Prostate gland (tissue), 2 donors: ENCODE measurements around the gene TBC1D2.

Experiments used
- POLR2A ChIP-seq: fragments of 450-650 bp; IDR thresholded peaks from one replicate; pipeline ENCODE4 v1.6.1; 2016; ENCODE audit warnings: antibody characterized with exemption, mild to moderate bottlenecking
- POLR2AphosphoS5 ChIP-seq: sonication (generic); formaldehyde crosslinking; IDR thresholded peaks from one replicate; pipeline ENCODE4 v1.6.1; 2017; ENCODE audit warnings: antibody characterized with exemption
- TF ChIP-seq, protein P1 (sequence below), 4 experiments: fragments of 200-600 bp in 2 of 4; fragments of 450-650 bp in 2 of 4; sonication (generic) in 2 of 4; IDR thresholded peaks; 1 replicate in 3 of 4; 2 replicates in 1 of 4; pipeline ENCODE4 v1.5.1; 2016 to 2019; ENCODE audit warnings: antibody characterized with exemption in 4 of 4, mild to moderate bottlenecking in 2 of 4, moderate library complexity in 2 of 4

DNA sequence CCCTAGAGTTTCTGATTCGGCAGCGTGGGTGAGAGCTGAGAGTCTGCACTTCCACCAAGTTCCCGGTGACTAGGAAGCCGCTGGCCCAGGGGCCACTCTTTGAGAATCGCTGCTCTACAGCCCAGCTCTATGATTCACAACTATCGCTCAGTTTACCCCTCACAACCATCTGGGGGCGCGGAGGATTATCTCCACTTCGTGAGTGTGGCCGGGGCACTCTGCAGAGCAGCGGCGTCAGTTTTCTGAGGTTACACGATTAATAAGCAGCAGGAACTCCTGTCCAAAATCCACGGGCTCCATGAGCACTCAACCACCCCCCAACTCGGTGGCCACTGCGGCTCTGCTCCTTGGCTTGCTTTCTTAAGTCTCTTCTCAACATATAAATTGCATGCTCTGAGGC is 82.3 kb downstream of the TBC1D2 start:
- TF ChIP-seq, protein P1, sequence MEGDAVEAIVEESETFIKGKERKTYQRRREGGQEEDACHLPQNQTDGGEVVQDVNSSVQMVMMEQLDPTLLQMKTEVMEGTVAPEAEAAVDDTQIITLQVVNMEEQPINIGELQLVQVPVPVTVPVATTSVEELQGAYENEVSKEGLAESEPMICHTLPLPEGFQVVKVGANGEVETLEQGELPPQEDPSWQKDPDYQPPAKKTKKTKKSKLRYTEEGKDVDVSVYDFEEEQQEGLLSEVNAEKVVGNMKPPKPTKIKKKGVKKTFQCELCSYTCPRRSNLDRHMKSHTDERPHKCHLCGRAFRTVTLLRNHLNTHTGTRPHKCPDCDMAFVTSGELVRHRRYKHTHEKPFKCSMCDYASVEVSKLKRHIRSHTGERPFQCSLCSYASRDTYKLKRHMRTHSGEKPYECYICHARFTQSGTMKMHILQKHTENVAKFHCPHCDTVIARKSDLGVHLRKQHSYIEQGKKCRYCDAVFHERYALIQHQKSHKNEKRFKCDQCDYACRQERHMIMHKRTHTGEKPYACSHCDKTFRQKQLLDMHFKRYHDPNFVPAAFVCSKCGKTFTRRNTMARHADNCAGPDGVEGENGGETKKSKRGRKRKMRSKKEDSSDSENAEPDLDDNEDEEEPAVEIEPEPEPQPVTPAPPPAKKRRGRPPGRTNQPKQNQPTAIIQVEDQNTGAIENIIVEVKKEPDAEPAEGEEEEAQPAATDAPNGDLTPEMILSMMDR (IDR thresholded peaks at IDR 0.05): no peak
- TF ChIP-seq POLR2A (no peak), POLR2AphosphoS5 (no peak)
